HEK293 (cell line): ENCODE data around the gene ANKS6.
A peak's percentile ranks its signal among the peaks of the same experiment; 100 is the strongest.

Experiments
- EGR2 ChIP-seq: fragments of 450-650 bp; formaldehyde crosslinking; IDR thresholded peaks from 2 replicates; pipeline ENCODE4 v1.5.1; 2016; ENCODE audit warnings: low read depth, missing biosample characterization, missing genetic modification characterization
- HOXD13 ChIP-seq: sonication (generic); formaldehyde crosslinking; IDR thresholded peaks from 2 replicates; pipeline ENCODE4 v1.8.0; 2022; ENCODE audit warnings: missing genetic modification reagents, borderline replicate concordance
- KLF1 ChIP-seq: fragments of 450-650 bp; formaldehyde crosslinking; IDR thresholded peaks from 2 replicates; pipeline ENCODE4 v1.5.1; 2016; ENCODE audit warnings: missing biosample characterization, missing genetic modification characterization
- KLF10 ChIP-seq: fragments of 450-650 bp; IDR thresholded peaks from 2 replicates; pipeline ENCODE4 v1.5.1; 2018; ENCODE audit warnings: missing biosample characterization, mild to moderate bottlenecking, missing genetic modification characterization
- KLF16 ChIP-seq: fragments of 450-650 bp; formaldehyde crosslinking; IDR thresholded peaks from 2 replicates; pipeline ENCODE4 v1.5.1; 2017; ENCODE audit warnings: missing biosample characterization, missing genetic modification characterization
- KLF17 ChIP-seq: fragments of 450-650 bp; formaldehyde crosslinking; IDR thresholded peaks from 2 replicates; pipeline ENCODE4 v1.5.1; 2016; ENCODE audit warnings: missing biosample characterization, missing genetic modification characterization
- OSR2 ChIP-seq: fragments of 450-650 bp; formaldehyde crosslinking; IDR thresholded peaks from 2 replicates; pipeline ENCODE4 v1.5.1; 2016; ENCODE audit warnings: missing biosample characterization, missing genetic modification characterization
- PRDM10 ChIP-seq: fragments of 450-650 bp; formaldehyde crosslinking; IDR thresholded peaks from 2 replicates; pipeline ENCODE4 v1.5.1; 2016; ENCODE audit warnings: missing biosample characterization, missing genetic modification characterization
- PRDM4 ChIP-seq: fragments of 450-650 bp; formaldehyde crosslinking; IDR thresholded peaks from 2 replicates; pipeline ENCODE4 v1.5.1; 2017; ENCODE audit warnings: missing biosample characterization, missing genetic modification characterization
- SP2 ChIP-seq: fragments of 450-650 bp; formaldehyde crosslinking; IDR thresholded peaks from 2 replicates; pipeline ENCODE4 v1.5.1; 2016; ENCODE audit warnings: missing biosample characterization, missing genetic modification characterization
- ZBTB11 ChIP-seq: fragments of 450-650 bp; formaldehyde crosslinking; conservative IDR thresholded peaks from 2 replicates; pipeline ENCODE4 v1.5.1; 2016; ENCODE audit warnings: low read depth, missing biosample characterization, missing genetic modification characterization
- ZBTB20 ChIP-seq: fragments of 450-650 bp; formaldehyde crosslinking; IDR thresholded peaks from 2 replicates; pipeline ENCODE4 v1.5.1; 2016; ENCODE audit warnings: missing biosample characterization, missing genetic modification characterization
- ZBTB8A ChIP-seq: fragments of 450-650 bp; formaldehyde crosslinking; IDR thresholded peaks from 2 replicates; pipeline ENCODE4 v1.5.1; 2016; ENCODE audit warnings: missing biosample characterization, missing genetic modification characterization
- ZFHX2 ChIP-seq: fragments of 450-650 bp; formaldehyde crosslinking; conservative IDR thresholded peaks from 2 replicates; pipeline ENCODE4 v1.5.1; 2016; ENCODE audit warnings: missing biosample characterization, missing genetic modification characterization
- ZIC2 ChIP-seq: fragments of 450-650 bp; formaldehyde crosslinking; IDR thresholded peaks from 2 replicates; pipeline ENCODE4 v1.5.1; 2016; ENCODE audit warnings: missing biosample characterization, missing genetic modification characterization
- ZNF18 ChIP-seq: fragments of 450-650 bp; formaldehyde crosslinking; IDR thresholded peaks from 2 replicates; pipeline ENCODE4 v1.5.1; 2016; ENCODE audit warnings: missing biosample characterization, missing genetic modification characterization
- ZNF24 ChIP-seq: fragments of 450-650 bp; formaldehyde crosslinking; IDR thresholded peaks from 2 replicates; pipeline ENCODE4 v1.5.1; 2016; ENCODE audit warnings: missing biosample characterization, missing genetic modification characterization
- ZNF26 ChIP-seq: fragments of 450-650 bp; formaldehyde crosslinking; IDR thresholded peaks from 2 replicates; pipeline ENCODE4 v1.5.1; 2016; ENCODE audit warnings: missing biosample characterization, missing genetic modification characterization
- ZNF580 ChIP-seq: fragments of 450-650 bp; formaldehyde crosslinking; IDR thresholded peaks from 2 replicates; pipeline ENCODE4 v1.5.1; 2016; ENCODE audit warnings: missing biosample characterization, missing genetic modification characterization
- ZNF639 ChIP-seq: fragments of 450-650 bp; formaldehyde crosslinking; IDR thresholded peaks from 2 replicates; pipeline ENCODE4 v1.5.1; 2016; ENCODE audit warnings: missing biosample characterization, missing genetic modification characterization

Gene ANKS6

GRCh38 chr9:98807070-98807813 lies 10.9 kb upstream of the ANKS6 start, which contains the start of gene GALNT12 (continued):
- TF ChIP-seq ZBTB11 (tag by site-specific recombination): no peak
- 0 out of 2 replicates have a peak, but pooled peaks have one; percentile 29 for TF ChIP-seq ZNF24 (tag by site-specific recombination)
- 0 out of 2 replicates have a peak, but pooled peaks have one; percentile 33 for TF ChIP-seq ZNF639 (tag by site-specific recombination)
- TF ChIP-seq ZBTB8A: peak; percentile 71
- peak; percentile 30; the same call in 1 of the 2 replicates for TF ChIP-seq PRDM4 (tag by site-specific recombination)
- no peak for TF ChIP-seq ZNF26
- 0 out of 2 replicates have a peak, but pooled peaks have one; percentile 39 for TF ChIP-seq ZFHX2 (tag by site-specific recombination)
- peak; percentile 60; the same call in 1 of the 2 replicates for TF ChIP-seq ZNF580
- peak; percentile 33; the same call in 1 of the 2 replicates for TF ChIP-seq EGR2 (tag by site-specific recombination)
- TF ChIP-seq KLF16: 0 out of 2 replicates have a peak, but pooled peaks have one; percentile 21
- peak; percentile 64; the same call in 1 of the 2 replicates for TF ChIP-seq ZNF18 (tag by site-specific recombination)
- TF ChIP-seq ZIC2: peak; percentile 53
- TF ChIP-seq OSR2 (tag by site-specific recombination): peak; percentile 73
- TF ChIP-seq SP2 (tag by site-specific recombination): peak; percentile 54
- peak; percentile 39; the same call in 1 of the 2 replicates for TF ChIP-seq ZBTB20 (tag by site-specific recombination)
- TF ChIP-seq PRDM10: peak; percentile 87
- TF ChIP-seq KLF1: peak; percentile 43
- TF ChIP-seq HOXD13 (CRISPR knock-in tag): peak; percentile 70; the same call in 1 of the 2 replicates
- TF ChIP-seq KLF10: peak; percentile 50; the same call in 1 of the 2 replicates
- peak; percentile 74 for TF ChIP-seq KLF17
